CD4-positive, alpha-beta T cell treated with Interleukin-12 subunit alpha and Interleukin-12 subunit beta, for 1 hour (primary cell): Measurements from ENCODE around the gene RPN1.

ENCODE experiments used
- DNase-seq: peaks from one replicate; pipeline ENCODE4 v3.0.0-alpha.2; 2020

The RPN1 gene

DNA sequence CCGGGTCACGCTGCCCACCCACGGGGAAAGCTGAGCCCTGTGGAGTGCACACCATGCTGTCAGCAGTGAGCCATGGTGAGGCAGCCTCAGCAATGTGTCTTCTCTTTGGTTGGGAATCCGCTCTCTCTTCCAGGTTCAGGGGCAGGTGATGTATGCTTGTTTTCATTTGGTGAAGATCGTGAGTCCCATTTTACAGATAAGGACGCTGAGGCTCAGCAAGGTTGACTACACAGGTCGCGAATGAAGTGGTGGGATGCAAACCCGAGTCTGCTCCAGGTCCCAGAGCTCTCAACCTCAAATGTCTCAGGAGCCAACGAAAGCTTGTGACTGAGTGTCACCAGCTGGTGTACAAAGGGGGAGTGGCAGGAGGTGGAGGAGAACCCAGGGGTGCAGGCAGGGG lies 74.3 kb downstream of the RPN1 start:
- DNase-seq: no peak

DNA sequence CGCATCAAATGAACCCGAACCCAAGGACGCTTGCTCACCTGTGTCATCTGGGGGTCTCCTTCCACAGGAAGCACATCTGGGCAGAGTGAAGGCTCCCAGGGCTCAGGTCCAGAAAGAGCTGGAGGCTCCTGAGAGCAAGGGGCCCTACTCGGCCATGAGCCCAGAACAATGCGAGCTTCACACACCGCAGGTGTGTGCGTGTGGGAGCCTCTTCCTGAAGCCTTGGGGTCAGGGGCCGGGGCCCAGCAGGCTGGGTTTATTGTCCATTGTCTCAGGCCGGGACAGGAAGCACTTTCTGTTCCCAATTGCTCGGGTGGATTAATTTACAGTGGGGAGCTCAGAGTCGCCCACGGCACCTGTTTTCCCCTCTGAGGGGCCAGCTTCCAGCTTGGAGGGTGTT lies 74.8 kb downstream of the RPN1 start:
- no peak for DNase-seq

DNA sequence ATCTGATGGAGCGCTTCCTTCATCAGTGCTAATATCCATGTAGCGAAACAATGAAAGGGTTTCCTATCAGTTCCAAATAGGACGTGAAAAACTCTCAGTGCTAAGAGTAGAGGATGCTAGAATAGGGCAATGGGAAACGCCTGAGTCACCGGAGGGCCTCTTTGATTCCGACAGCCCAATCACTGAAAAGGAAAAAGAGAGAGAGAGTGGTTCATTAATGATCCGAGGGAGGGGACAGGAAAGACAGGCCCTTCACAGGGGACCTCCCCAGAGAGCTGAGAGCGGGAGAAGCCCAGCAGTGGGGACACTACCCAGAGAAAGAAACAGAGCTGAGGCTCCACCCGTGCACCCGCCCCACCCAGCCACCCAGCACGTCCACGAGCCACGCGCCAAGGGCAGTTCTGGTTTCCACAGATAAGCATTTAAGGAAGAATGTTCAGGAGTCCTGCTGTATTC lies 76.9 kb downstream of the RPN1 start:
- no peak for DNase-seq

DNA sequence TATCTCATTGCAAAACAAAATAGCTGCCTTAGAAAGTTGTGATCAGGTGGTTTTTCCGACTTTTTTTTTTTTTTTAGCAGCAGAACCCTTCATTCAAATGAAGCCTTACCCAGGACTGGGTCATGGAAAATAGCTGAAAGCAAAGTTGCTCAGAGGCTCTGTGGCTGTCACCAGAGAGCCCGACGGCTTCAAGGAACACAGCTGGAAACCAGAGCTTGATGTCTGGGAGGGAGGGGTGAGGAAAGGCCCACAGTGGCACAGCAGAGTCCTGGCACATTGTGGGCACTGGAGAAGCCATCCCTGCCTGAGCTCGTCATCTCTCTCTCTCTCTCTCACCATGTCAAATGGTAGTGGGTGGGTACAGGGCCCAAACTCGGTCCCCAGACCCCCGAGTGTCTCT lies 77.5 kb downstream of the RPN1 start:
- DNase-seq: no peak

DNA sequence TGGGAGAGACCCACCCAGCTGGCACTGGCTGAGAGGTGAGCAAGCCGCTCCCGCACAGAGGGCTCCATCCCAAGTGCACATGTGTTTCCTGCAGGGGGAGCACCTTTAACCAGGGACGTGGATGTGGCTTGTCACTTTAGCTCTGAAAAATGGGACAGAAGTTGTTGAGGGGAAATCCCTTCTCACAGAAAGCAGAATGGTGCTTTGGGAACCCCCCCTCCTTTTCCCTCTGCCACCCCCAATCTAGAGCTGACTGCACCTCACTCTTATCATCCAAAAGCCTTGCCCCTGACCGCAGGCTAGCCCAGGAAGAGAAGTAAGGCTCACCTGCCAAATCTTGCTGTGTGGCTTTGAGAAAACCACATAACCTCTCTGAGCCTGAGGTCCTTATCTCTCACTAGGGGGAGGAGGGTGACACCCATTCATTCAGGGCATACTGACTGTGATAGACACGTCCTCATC lies 77.9 kb downstream of the RPN1 start:
- peak; percentile 12 for DNase-seq

DNA sequence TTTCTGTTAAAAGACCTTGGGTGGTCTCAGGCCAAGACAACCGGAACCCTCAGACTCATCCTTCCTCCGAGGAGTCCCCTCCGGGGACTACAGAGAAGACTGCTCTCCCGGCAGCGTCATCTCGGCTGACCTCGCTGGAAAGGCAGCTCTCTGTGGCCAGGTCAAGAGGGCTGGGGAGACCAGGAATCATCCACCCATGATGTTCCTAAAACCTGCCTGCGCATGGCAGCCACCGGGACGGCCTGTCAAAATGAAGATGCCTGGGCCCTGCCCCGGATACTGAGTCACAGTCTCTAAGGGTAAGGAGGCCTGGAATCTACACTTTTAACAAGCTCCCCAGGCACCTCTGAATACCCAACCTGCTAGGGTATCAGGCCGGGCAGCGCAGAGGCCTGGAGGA lies 78.6 kb downstream of the RPN1 start:
- DNase-seq: no peak
